RWPE2 (cell line): Measurements from ENCODE around the gene RHOU.

Experiments used
- ATAC-seq: fragments of 200-7000 bp; cut with Tn5 transposase; 3 replicates; pipeline ENCODE4 v1.9.1; 2021; ENCODE audit warnings: low read depth
- DNase-seq: peaks from one replicate; pipeline ENCODE4 v3.0.0-alpha.2; 2020; ENCODE audit warnings: low spot score
- H3K27ac ChIP-seq: fragments of 450-650 bp; 2 replicates; pipeline ENCODE4 v1.5.1; 2017; ENCODE audit warnings: mild to moderate bottlenecking; ENCODE audit not compliant: poor library complexity, severe bottlenecking
- H3K27me3 ChIP-seq: fragments of 250-450 bp; sonication (Bioruptor Pico); 2 replicates; pipeline ENCODE4 v1.5.1; 2021; ENCODE audit warnings: mild to moderate bottlenecking, moderate library complexity; ENCODE audit not compliant: insufficient read depth, poor library complexity, severe bottlenecking
- H3K36me3 ChIP-seq: fragments of 250-450 bp; sonication (Bioruptor Pico); 2 replicates; pipeline ENCODE4 v1.5.1; 2020; ENCODE audit warnings: low read depth, mild to moderate bottlenecking, moderate library complexity
- H3K4me1 ChIP-seq: fragments of 250-450 bp; sonication (Bioruptor Pico); 2 replicates; pipeline ENCODE4 v1.5.1; 2021; ENCODE audit warnings: mild to moderate bottlenecking, moderate library complexity; ENCODE audit not compliant: insufficient read depth, poor library complexity, severe bottlenecking
- H3K4me3 ChIP-seq: fragments of 250-450 bp; sonication (Bioruptor Pico); 2 replicates; pipeline ENCODE4 v1.5.1; 2021; ENCODE audit warnings: mild to moderate bottlenecking, moderate library complexity; ENCODE audit not compliant: severe bottlenecking
- H3K9me3 ChIP-seq: fragments of 250-450 bp; sonication (Bioruptor Pico); 2 replicates; pipeline ENCODE4 v1.5.1; 2021; ENCODE audit warnings: mild to moderate bottlenecking, moderate library complexity; ENCODE audit not compliant: severe bottlenecking
- TF ChIP-seq, protein P1 (sequence below): fragments of 450-650 bp; IDR thresholded peaks from one replicate; pipeline ENCODE4 v1.5.1; 2017; ENCODE audit warnings: mild to moderate bottlenecking, moderate library complexity; ENCODE audit not compliant: poor library complexity, severe bottlenecking

RHOU gene

DNA sequence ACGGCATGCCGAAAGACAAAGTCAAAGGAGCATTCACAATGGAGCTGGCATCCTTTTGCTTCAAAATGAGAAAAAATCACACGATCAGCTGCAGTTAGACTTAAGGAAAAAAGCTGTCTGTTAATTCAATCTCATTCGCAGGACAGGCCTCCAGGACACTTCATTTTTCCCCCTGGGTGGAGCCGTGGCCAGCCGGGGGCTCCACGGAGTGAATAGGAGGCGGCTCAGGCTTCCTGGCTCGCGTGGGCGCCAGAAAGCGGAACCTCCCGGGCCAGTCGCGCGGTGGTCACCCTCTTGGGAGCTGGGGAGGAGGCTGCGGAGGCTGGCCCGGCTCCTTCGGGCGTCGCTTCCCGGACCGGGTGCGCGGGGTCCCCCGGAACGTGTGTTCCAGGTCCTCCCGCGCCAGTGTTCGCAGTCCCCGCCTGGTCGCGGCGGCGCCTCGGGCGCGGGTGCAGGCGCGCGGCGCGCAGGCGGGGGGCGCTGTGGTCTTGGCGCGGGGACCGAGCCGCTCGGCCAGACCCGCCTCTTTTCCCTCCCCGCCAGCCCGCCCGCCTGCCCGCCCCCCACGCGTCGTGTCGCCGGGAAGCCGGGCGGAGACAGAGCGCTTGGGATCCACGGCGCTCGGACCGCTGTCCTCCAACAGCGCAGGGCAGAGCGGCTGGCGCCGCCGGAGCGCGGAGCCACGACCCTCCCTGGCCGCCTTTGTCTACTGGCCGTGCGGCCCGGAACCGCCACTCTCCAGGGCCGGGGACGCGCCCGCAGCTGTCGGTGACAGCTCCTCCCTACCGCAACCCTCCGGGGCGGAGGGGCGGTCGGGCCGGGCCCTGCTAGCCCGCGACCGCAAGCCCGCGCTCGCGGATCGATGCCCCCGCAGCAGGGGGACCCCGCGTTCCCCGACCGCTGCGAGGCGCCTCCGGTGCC lies at the start of gene RHOU:
Gene RHOU (plus strand): TSS at position 599 of the 921 bp plus-strand sequence. CDS start 264 bp downstream, at position 863.
- peak; percentile 33; the same call in 2 of the 3 replicates for ATAC-seq

DNA sequence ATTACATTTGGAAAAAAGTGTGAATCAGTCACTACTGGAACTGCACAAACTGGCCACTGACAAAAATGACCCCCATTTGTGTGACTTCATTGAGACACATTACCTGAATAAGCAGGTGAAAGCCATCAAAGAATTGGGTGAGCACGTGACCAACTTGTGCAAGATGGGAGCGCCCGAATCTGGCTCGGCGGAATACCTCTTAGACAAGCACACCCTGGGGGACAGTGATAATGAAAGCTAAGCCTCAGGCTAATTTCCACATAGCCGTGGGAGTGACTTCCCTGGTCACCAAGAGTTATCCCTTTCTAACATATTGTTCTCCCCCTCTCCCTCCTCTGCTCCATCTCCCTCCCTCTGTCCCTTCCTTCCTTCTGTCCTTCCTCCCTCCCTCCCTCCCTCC lies 47.7 kb upstream of the RHOU start:
- Histone ChIP-seq H3K9me3 (no peaks in the 10 kb centered on the region), H3K36me3 (no peaks in the 10 kb centered on the region), H3K4me1 (no peaks in the 10 kb centered on the region), H3K4me3 (no peak overlapping the region), H3K27ac (no peak overlapping the region), H3K27me3 (no peaks in the 10 kb centered on the region)
- TF ChIP-seq, protein P1, sequence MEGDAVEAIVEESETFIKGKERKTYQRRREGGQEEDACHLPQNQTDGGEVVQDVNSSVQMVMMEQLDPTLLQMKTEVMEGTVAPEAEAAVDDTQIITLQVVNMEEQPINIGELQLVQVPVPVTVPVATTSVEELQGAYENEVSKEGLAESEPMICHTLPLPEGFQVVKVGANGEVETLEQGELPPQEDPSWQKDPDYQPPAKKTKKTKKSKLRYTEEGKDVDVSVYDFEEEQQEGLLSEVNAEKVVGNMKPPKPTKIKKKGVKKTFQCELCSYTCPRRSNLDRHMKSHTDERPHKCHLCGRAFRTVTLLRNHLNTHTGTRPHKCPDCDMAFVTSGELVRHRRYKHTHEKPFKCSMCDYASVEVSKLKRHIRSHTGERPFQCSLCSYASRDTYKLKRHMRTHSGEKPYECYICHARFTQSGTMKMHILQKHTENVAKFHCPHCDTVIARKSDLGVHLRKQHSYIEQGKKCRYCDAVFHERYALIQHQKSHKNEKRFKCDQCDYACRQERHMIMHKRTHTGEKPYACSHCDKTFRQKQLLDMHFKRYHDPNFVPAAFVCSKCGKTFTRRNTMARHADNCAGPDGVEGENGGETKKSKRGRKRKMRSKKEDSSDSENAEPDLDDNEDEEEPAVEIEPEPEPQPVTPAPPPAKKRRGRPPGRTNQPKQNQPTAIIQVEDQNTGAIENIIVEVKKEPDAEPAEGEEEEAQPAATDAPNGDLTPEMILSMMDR, result no peak
- ATAC-seq (no peak), DNase-seq (no peak)

More for the DNA sequence above, at the start of gene RHOU:
- Histone ChIP-seq H3K27me3 (peaks cover 20% of the 10 kb centered on the region), H3K9me3 (no peaks in the 10 kb centered on the region), H3K4me1 (no peaks in the 10 kb centered on the region), H3K36me3 (no peaks in the 10 kb centered on the region), H3K4me3 (peak within 1 kb of the TSS; percentile 32), H3K27ac (no peak within 1 kb of the TSS)
- DNase-seq, result no peak
- TF ChIP-seq, protein P1, result peak; percentile 50

DNA sequence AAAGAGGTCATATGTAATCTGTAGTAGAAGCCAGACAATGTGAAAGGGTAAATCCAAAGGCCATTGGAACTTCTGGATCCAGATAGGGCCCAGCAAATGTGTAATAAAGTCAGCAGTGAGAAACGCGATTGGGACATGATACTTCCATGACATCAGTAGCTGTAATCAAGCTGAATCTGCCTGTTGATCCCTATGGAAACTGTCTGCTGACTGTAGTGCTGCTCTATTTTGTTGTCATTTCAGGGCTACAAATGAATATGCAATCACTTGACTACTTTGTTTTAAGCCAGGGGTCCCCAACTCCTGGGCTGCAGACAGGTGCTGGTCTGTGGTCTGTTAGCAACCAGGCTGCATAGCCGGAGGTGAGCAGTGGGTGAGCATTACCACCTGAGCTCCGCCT lies 46.0 kb upstream of the RHOU start:
- Histone ChIP-seq H3K4me3 (no peak overlapping the region), H3K4me1 (no peaks in the 10 kb centered on the region), H3K27ac (no peak overlapping the region), H3K9me3 (no peaks in the 10 kb centered on the region), H3K27me3 (no peaks in the 10 kb centered on the region), H3K36me3 (no peaks in the 10 kb centered on the region)
- no peak for DNase-seq
- TF ChIP-seq, protein P1, result no peak
- ATAC-seq, result no peak

DNA sequence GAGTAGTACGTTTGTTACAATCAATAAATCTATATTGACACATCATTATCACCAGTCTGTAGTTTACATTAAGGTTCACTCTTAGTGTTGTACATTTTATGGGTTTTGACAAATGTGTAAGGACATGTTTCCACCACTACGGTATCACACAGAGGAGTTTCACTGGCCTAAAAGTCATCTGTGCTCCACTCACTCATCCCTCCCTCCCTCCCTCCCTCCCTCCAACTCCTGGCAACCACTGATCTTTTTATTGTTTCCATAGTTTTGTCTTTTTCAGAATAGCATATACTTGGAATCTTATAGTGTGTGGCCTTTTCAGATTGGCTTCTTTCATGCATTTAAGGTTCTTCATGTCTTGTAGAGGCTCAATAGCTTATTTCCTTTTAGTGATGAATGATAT lies 44.1 kb upstream of the RHOU start:
- no peak for ATAC-seq
- H3K27ac ChIP-seq, result no peak overlapping the region

More for the DNA sequence above, 44.1 kb upstream of the RHOU start:
- no peak for DNase-seq
- no peak overlapping the region for H3K4me3 ChIP-seq
- TF ChIP-seq, protein P1, result no peak
- H3K4me1 ChIP-seq, result no peaks in the 10 kb centered on the region
- H3K27me3 ChIP-seq, result no peaks in the 10 kb centered on the region
- H3K9me3 ChIP-seq, result no peaks in the 10 kb centered on the region
- no peaks in the 10 kb centered on the region for H3K36me3 ChIP-seq
